Activated B cell treated with CpG ODN at 0.5 μM for 24 hours (primary cell): ENCODE measurements around the gene THAP9. TPM values are rescaled to one million over a fixed set of nuclear protein-coding genes. Genes with fewer than 3 reads are reported as not detected.

Source experiments
- ATAC-seq: fragments of 200-7000 bp; cut with Tn5 transposase; one replicate; pipeline ENCODE4 v1.10.0; 2021; ENCODE audit warnings: low read depth, mild to moderate bottlenecking, moderate library complexity
- CTCF ChIA-PET: fragments of 350-600 bp; sonication (Branson Sonifier 250); formaldehyde crosslinking; loops from one replicate; lab custom pipeline; 2021; ENCODE audit warnings: antibody characterized with exemption; lab: Charles Lee
- POLR2A ChIA-PET: fragments of 350-600 bp; sonication (Branson Sonifier 250); formaldehyde crosslinking; loops from one replicate; lab custom pipeline; 2021; ENCODE audit warnings: antibody characterized with exemption; lab: Charles Lee
- DNase-seq: peaks from one replicate; pipeline ENCODE4 v3.0.0; 2022
- H3K27ac Mint-ChIP-seq: one replicate; pipeline ENCODE4 v1.8.0; 2020; ENCODE audit warnings: mixed read lengths
- H3K27me3 Mint-ChIP-seq: one replicate; pipeline ENCODE4 v1.8.0; 2021; ENCODE audit warnings: mixed read lengths
- H3K36me3 Mint-ChIP-seq: one replicate; pipeline ENCODE4 v1.8.0; 2021; ENCODE audit warnings: low read depth, mixed read lengths
- H3K4me1 Mint-ChIP-seq: one replicate; pipeline ENCODE4 v1.8.0; 2021; ENCODE audit warnings: mixed read lengths
- H3K4me3 Mint-ChIP-seq: one replicate; pipeline ENCODE4 v1.8.0; 2020; ENCODE audit warnings: mild to moderate bottlenecking, mixed read lengths
- H3K9me3 Mint-ChIP-seq: one replicate; pipeline ENCODE4 v1.8.0; 2020; ENCODE audit warnings: mixed read lengths
- intact Hi-C: fragments of 100-400 bp; cut with micrococcal nuclease; formaldehyde crosslinking; loops from one replicate; pipeline ENCODE4 v1.15.1; 2024
- total RNA-seq: library from RNA; stranded (reverse); gene quantifications from 2 replicates; pipeline ENCODE4 v1.2.3, GENCODE V29; 2022
- TF ChIP-seq, protein P1 (sequence below): fragments of 200-600 bp; IDR thresholded peaks from one replicate; pipeline ENCODE4 v1.8.0; 2022; ENCODE audit warnings: antibody characterized with exemption, mild to moderate bottlenecking

Gene THAP9
- total RNA-seq, 1 donor from 2014 or later = 2.1 TPM

DNA sequence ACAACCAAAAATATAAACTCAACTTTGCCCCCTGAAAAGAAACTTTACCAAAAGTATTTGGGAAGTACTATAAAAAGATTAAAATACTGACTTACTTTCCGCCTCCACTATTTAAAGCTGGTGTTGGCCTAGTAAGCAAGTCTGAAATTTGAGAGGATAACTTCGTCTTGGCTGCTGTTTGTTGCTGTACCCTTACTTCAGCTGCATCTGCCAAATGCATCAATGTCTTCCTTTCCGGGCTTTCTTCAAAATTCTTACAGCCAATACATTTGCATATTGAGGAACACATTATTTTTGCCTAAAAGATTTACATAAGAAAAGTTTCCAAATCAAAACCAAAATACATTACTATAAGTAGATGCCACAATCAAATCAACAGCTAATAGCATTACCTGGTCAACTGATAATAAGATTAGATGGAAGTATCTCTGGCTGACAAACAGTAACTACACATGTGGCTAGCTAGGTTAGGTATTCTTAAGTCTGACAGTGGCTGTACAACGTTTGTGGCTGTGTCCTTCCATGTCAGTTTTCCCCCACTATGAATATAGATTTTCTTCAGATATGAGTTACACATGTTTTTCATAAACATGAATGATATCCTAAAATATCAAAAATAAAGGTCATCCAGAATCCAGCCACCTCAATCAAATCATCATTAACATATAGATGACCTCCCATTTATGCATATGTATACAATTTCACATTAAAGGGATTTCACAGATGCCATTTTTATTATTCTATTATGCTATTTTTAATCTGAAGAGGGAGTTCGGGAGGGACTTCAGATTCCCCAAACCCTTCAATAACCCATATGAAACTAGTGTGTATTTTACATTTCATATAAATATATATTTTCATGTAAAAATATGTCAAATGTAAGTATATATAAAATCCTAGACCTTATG lies 30.6 kb downstream of the THAP9 start:
- Mint-ChIP-seq H3K4me1 (peaks cover 6% of the 10 kb centered on the region), H3K9me3 (no peaks in the 10 kb centered on the region), H3K36me3 (peaks cover 54% of the 10 kb centered on the region), H3K27ac (no peak overlapping the region), H3K27me3 (no peaks in the 10 kb centered on the region), H3K4me3 (no peak overlapping the region)
- ChIA-PET POLR2A (interaction anchor here (0.6 kb wide), 1 partner anchor 45 kb away, joined by 3 read pairs; no protein-coding TSS in a partner anchor), CTCF (no interaction called here)
- no peak for ATAC-seq
- no peak for DNase-seq
- TF ChIP-seq, protein P1, sequence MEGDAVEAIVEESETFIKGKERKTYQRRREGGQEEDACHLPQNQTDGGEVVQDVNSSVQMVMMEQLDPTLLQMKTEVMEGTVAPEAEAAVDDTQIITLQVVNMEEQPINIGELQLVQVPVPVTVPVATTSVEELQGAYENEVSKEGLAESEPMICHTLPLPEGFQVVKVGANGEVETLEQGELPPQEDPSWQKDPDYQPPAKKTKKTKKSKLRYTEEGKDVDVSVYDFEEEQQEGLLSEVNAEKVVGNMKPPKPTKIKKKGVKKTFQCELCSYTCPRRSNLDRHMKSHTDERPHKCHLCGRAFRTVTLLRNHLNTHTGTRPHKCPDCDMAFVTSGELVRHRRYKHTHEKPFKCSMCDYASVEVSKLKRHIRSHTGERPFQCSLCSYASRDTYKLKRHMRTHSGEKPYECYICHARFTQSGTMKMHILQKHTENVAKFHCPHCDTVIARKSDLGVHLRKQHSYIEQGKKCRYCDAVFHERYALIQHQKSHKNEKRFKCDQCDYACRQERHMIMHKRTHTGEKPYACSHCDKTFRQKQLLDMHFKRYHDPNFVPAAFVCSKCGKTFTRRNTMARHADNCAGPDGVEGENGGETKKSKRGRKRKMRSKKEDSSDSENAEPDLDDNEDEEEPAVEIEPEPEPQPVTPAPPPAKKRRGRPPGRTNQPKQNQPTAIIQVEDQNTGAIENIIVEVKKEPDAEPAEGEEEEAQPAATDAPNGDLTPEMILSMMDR = no peak
- intact Hi-C loops = no loop called here

DNA sequence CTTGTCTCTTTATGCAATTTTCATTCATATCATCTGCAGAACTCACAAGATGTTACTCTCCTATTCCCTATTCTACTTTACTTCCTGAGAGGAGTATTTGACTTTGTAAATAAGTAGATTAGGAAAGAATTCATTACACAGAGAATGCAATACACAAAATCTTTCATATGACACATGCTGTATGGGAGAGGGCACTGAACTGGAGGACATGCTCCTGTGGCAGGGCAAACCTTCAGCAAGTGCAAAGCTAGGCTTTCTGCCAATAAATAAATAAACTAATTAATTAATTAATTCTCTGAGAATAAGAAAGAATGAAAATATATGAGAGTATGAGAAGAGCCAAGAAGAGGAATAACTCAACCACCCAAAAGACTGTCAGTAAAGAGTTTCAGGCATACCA lies 33.9 kb downstream of the THAP9 start:
- ChIA-PET CTCF (no interaction called here), POLR2A (no interaction called here)
- intact Hi-C loops = no loop called here
- Mint-ChIP-seq H3K9me3 (no peaks in the 10 kb centered on the region), H3K4me3 (no peak overlapping the region), H3K27ac (no peak overlapping the region), H3K36me3 (peaks cover 66% of the 10 kb centered on the region), H3K27me3 (no peaks in the 10 kb centered on the region), H3K4me1 (peaks cover 6% of the 10 kb centered on the region)
- ATAC-seq = no peak
- no peak for DNase-seq
- TF ChIP-seq, protein P1 = no peak

DNA sequence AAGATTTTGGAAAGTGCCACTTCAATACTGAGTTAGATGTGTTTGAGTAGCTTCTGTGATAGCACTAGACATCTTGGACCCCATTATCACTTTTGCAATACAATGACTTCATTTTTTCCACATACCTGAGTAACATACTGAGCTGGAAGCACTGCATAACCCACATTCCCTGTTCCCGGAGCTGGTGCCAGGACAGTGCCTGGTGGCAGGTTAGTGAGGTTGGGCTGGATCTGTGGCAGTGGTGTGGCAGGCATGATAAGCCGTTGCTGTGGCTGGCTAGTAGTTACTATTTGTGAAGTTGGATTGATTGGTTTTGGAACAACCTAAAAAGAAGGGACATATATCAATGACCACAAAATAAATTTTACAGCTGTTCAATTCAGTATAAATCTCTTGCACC lies 38.9 kb downstream of the THAP9 start:
- TF ChIP-seq, protein P1 = no peak
- H3K4me3 Mint-ChIP-seq = no peak overlapping the region
- H3K9me3 Mint-ChIP-seq = no peaks in the 10 kb centered on the region
- DNase-seq (no peak), ATAC-seq (no peak)
- no peak overlapping the region for H3K27ac Mint-ChIP-seq
- CTCF ChIA-PET = no interaction called here
- intact Hi-C loops = no loop called here
- POLR2A ChIA-PET = no interaction called here
- H3K4me1 Mint-ChIP-seq = no peaks in the 10 kb centered on the region
- peaks cover 69% of the 10 kb centered on the region for H3K36me3 Mint-ChIP-seq
- H3K27me3 Mint-ChIP-seq = no peaks in the 10 kb centered on the region

DNA sequence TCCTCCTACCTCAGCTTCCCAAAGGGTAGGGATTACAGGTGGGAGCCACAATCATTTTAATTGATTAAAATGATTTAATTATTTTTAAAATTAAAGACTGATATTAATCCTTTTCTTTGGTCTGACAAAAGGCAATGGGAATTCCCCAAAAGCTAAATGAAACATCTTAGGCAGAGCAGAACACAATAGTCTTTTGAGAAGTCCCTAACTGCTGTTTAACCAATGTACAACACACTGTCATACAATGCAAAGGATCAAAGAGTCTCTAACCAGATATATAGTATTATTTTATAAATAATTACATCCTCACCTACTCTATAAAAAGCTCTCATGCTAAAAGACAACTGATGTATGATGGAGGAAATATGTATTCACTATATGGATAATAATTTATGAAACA lies 47.0 kb downstream of the THAP9 start:
- ChIA-PET CTCF (no interaction called here), POLR2A (no interaction called here)
- intact Hi-C loops = no loop called here
- no peaks in the 10 kb centered on the region for H3K9me3 Mint-ChIP-seq
- H3K36me3 Mint-ChIP-seq = peaks cover 26% of the 10 kb centered on the region
- ATAC-seq (no peak), DNase-seq (no peak)
- TF ChIP-seq, protein P1 = no peak
- no peak overlapping the region for H3K27ac Mint-ChIP-seq
- no peaks in the 10 kb centered on the region for H3K27me3 Mint-ChIP-seq
- H3K4me1 Mint-ChIP-seq = no peaks in the 10 kb centered on the region
- no peak overlapping the region for H3K4me3 Mint-ChIP-seq

DNA sequence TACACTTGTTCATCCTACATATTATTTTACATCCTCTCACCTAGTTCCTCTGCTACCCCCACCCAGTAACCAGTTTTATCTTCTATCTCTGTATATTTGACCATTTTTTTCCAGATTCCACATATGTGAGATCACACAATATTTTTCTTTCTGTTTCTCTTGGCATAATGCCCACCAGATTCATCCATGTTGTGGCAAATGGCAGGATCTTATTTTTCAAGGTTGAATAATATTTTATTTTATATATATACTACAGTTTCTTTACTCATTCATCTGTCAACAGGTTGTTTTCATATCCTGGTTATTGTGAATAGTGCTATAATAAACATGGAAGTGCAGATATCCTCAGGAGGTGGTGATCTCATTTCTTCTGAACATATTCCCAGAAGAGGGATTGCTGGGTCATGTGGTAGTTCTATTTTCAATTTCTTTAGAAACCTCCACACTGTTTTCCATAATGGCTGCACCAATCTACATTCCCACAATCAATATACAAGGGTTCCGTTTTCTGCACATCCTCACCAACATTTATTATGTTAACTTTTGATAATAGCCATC lies 48.2 kb downstream of the THAP9 start:
- H3K27me3 Mint-ChIP-seq = no peaks in the 10 kb centered on the region
- ChIA-PET CTCF (no interaction called here), POLR2A (no interaction called here)
- H3K36me3 Mint-ChIP-seq = peaks cover 29% of the 10 kb centered on the region
- peaks cover 2% of the 10 kb centered on the region for H3K9me3 Mint-ChIP-seq
- TF ChIP-seq, protein P1 = no peak
- DNase-seq = no peak
- H3K4me3 Mint-ChIP-seq = no peak overlapping the region
- intact Hi-C loops = no loop called here
- ATAC-seq = no peak
- H3K27ac Mint-ChIP-seq = no peak overlapping the region
- no peaks in the 10 kb centered on the region for H3K4me1 Mint-ChIP-seq
